Activated CD4-positive, CD25-positive, alpha-beta regulatory T cell treated with anti-CD3 and anti-CD28 coated beads, Interleukin-2, amount 50 U/mL, for 72 hours (primary cell): ENCODE results near the gene JPH4.
"Not testable (repeated sequence)": the region's sequence is repeated elsewhere in the genome, so short reads cannot be mapped to it uniquely, and the experiment has no call there.

Experiments used
- DNase-seq: peaks from one replicate; pipeline ENCODE4 v3.0.0; 2021

The JPH4 gene

DNA sequence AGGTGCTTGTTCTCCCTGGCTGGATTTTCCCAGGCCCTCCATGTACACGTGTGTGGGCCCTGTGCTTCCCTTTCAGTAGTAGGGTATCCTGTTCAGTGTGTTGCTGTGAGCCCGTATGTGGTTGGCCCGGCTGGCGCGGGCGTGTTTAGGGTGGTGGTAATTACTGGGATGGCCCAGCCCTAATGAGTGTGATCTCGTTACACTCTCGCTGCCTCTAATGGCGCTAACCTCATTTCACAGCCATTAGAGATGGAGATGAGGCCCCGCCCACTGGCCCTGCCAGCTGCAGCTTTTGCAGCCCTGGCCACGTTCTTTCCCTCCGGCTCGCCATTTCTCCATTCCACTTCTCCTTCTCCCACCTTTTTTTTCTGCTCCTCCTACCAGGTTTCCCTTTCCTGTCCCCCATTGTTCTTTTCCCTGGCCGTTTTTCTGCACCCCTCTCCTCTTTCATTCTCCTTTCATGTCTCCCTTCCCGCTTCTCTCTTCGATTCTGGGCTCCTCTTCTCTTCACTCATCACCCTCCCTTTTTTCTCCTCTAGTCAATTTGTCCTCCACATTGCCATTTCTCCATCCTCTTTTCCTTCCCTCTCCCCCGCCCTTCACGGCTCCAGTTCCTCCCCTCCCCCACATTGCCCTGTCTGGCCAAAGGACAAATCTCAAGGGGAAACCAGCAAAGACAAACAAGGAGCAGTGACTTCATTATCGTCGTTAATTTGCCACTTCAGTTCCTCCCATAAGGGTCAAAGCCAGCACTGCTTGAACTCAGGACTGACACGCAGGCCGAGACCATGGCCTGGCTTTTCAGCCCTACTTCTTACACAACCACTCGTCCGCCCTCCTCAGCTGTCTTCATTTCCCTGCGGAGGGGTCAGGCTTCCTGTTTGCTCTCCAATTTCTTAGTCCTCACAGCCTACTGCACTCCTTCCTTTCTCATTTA, 33.8 kb downstream of the JPH4 start:
- no peak for DNase-seq

- DNase-seq = no peak
Measured at GRCh38 chr14:23543403-23543802, 35.2 kb downstream of the JPH4 start.

- DNase-seq = no peak
Measured at GRCh38 chr14:23542261-23542660, 36.3 kb downstream of the JPH4 start.

DNA sequence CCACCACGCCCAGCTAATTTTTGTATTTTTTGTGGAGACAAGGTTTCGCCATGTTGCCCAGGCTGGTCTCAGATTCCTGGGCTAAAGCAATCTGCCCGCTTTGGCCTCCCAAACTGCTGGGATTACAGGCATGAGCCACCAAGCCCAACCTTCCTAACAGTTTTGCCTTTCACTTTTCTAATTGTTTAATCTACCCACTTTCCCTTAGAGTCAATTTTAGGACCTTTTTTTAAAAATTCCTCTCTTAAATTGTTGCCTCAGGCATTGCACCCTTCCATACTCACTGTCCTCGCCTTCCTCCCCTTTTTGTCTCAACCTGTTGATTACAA, 38.5 kb downstream of the JPH4 start:
- no peak for DNase-seq

DNA sequence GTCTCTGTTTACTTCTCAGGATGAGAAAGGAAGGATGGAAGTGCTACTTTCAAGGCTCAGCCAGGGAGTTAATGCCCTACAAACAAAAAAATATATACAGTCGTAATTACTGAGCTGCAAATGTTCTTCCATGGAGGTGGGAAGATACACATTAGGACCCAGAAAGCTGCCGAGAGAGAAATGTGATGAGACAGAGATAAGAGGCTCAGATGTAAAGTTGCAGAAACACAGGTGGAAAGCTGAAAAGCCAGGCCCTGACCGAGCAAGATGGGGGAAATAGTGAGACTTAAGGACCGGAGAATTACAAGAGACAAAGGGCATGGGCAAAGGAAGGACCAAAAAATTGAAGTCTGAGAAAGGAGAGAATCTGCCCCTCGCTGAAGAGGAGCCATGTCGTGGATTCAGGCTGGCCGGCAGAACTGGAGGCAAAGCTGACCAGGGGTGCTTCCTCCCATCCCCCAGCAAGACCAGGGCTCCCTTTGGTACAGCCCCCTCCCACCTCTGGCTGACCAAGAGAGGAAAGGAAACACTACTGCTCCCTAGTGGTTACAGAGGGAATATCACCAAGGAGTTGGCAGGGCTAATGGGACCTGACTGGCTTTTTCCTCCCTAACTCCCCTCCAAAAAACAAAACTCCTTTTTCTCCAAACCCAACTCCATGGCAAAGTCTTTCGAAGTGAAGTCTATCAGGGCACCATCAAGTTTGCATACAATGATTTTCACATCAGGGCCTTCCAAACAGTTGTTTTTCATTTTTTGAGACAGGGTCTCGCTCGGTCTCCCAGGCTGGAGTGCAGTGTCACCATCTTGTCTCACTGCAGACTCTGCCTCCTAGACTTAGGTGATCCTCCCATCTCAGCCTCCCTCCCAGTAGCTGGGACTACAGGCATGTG, 39.1 kb downstream of the JPH4 start:
- no peak for DNase-seq

DNA sequence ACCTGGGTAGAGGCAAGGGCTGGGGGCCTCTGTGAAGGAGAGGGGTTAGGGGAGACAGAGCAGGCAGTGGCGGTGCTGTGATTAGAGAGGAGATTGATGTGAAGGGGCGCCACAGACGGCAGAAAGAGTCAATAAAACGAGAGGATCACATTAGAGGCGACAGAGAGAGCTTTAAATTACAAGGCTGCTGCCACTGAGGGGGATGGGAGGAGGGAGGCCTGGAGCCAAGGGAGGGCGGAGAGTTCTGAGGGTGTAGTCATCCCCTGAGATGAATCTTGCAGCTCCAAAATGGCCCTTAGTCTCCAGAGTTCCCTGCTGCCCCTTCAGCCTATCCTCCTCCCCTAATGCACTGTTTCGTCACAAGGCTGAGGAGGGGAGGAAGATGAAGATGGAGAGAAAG, 39.8 kb downstream of the JPH4 start:
- no peak for DNase-seq

GRCh38 chr14:23538050-23538718, 40.4 kb downstream of the JPH4 start:
- no peak for DNase-seq

DNA sequence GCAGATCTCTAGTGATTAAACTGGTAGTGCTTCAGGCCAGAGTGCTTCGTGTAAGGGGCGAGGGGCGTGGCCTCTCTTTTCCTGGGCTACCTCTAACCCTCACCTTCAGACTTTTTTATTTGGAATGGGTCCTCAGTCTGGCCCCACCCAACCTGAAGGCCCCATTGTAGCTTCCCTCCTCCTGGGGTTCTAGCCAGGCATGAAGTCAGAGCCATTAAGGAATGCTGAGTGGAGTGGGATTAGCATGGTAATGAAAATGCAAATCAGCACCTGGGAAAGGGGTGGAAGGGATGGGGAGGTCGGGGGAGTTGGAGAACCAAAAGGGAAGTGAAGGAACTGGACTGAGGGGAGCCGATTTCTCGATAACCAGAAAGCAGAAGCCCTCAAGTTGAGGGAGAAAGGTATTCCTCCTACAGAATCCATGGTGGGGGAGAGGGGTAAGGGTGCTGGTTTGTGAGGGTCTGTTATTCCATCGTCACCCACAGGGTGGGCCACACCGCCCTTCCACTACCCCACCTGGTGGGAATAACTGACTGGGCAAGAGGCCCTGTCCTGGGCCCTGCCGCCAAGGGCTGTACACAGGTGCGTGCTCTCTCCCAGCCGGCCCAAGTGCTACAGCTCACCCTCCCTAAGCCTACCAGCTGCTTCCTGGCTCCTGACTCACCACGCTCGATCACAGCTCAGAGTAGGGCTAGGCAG, 41.1 kb downstream of the JPH4 start:
- DNase-seq = no peak

- DNase-seq = not testable (repeated sequence)
Measured at GRCh38 chr14:23536906-23537305, 41.7 kb downstream of the JPH4 start.

DNA sequence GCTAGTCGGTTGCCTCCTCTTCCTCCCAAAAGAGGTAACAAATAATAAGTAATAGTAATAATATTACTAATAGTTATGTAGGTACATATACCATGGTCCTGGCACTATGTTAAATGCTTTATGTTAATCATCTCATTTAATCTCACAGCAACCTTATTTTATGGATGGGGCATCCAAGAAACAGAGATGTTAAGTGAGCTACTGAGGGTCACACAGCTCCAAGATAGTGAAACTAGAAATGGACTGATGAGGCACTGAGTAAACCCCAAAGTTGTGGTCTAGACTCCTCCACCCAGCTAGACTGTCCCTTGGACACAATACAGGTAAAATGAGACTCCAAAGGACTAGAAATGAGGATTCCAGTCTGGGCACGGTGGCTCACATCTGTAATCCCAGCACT, 42.1 kb downstream of the JPH4 start:
- DNase-seq = no peak

DNA sequence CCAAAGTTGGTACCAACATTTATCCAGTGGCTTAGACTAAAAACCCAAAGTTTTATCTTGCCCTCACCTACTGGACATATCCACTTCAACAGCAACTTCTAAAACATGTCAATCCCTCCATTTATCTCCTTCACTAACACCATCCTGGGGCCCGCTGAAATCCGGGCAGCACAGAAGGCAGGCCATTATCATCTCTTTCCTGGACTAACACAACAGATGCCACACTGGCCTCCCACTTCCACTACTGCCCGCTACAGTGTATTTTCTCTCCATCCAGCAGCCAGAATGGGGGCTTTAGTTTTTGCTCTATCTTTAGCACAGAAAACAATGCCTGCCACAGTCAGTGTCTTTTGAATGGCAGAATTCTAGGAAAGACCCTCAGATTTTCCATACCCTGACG, 42.6 kb downstream of the JPH4 start:
- no peak for DNase-seq

GRCh38 chr14:23533652-23534435, 44.7 kb downstream of the JPH4 start:
- no peak for DNase-seq

DNA sequence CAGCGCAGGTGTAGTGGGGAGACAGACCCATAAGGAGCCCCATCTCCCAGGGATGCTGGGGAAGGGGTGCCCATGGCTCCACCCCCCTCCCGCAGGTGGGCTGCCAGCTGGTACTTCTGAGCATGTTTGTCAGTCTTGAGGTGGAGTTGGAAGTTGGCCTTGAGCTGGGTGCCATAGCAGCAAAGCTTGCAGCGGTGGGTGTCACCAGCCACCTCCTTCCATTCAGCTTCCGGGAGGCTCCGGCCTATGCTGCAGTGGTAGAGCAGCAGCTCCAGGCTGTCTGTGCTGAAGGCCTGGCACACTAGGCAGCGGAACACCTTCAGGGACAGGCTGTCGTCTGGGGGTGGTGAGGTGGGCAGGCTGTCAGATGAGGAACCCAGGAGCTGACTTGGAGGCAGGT, 45.9 kb downstream of the JPH4 start:
- no peak for DNase-seq

- DNase-seq = no peak
Measured at GRCh38 chr14:23531391-23531790, 47.2 kb downstream of the JPH4 start.

GRCh38 chr14:23530375-23531055, 48.1 kb downstream of the JPH4 start:
- no peak for DNase-seq

DNA sequence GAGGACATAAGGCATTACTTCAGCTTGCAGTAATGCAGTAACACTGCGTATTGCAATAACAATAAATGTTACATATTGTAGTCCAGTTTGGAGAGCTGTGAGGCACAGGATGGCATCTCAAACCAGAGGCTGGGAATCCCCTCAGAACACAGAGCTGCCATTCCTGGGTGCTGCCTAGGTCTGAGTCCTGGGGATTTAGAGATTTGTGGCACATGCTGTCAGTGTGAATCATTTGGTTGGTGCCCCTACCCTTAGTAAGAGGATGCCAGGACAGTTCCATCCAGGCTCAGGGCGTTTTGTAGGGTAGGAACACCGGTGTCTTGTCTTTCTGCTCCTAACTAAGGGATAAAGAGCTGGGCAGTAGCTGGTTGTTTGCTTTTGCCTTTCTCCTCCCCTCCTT, 49.6 kb downstream of the JPH4 start:
- no peak for DNase-seq

DNA sequence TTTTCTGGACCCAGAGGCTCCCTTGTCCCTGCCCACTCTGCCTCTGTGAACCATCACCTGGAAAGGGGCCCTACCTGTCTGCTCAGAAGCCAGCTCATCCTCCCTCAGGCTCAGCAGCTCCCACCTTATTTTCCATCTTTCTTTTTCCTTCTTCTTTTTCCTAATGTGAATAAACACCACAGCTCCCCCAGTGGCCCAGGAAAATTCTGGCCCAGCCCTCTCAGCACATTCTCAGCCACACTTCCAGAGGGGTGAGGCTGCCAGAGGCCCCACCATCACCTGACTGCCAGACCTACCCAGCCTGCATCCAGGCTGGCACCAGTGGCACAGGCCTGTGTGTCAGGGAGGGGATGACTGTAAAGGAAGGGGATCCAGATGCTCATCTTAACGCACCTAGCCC, 50.0 kb downstream of the JPH4 start:
- no peak for DNase-seq

- no peak for DNase-seq
Measured at GRCh38 chr14:23525611-23526010, 53.0 kb downstream of the JPH4 start.

DNA sequence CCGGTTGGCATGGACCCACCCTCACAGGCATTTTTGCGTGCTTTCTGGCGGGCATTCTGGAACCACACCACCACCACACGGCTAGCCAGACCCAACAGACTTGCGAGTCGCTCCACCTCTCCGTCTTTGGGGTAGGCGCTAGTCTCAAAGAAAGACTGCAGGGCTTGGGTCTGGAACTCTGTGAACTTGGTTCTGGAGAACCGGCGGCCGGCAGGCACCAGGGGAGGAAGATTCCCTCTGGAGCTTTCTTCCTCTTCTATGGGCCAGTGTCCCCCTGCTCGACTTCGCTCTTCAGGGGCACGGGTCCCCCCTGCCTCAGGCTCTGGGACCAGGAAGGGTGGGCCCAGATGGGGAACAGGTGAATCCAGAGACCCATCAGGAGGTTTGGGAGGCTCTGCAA, 53.6 kb downstream of the JPH4 start:
- DNase-seq = no peak

DNA sequence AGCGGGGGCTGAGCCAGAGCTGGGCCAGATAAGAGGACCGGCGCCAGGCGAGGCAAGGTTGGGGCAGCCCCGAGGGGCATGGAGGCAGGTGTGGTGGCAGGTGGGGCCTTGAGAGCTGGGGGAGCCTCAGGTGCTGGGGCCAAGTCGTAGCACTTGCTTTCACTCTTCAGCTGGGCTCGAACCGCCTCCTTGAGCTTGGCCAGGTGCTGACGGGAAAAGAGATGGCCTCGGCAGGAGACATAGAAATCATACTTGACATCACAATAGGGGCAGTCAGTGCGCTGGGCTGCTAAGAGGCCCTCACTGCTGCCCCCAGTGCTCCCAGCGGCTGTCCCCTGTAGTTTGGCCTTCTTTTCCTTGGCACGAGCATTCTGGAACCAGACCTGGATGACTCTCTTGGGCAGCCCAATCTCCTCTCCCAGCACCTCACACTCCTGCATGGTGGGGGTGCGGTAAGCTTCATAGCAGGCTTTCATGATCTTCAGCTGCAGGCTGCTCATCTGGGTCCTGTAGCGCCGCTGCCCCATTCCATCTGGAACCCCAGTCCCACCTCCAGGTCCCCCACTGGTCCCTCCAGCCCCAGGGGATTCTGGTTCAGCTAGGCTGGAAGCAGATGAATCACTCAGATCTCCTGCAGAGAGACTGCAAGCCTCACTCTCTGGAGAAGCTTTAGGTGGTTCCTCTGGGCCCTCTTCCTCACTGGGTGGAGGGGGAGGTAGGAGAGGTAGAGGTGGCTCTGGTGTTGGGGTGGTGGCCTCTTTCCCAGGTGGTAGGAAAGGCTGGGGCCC, 55.2 kb downstream of the JPH4 start:
- no peak for DNase-seq
